Amygdala (tissue), 56 donors: ENCODE results near the gene CARD19.
"Not testable (repeated sequence)": the region's sequence is repeated elsewhere in the genome, so short reads cannot be mapped to it uniquely, and the experiment has no call there.

Source experiments
- DNase-seq, 56 donors: peaks; one replicate each; lab custom pipeline; 2025; lab: John Stamatoyannopoulos, UW

The CARD19 gene

GRCh38 chr9:93099551-93100275, 3.7 kb downstream of the CARD19 start:
- no peak for DNase-seq

- DNase-seq = no peak
Observed at GRCh38 chr9:93100276-93100636, 4.2 kb downstream of the CARD19 start.

GRCh38 chr9:93101086-93101485, 5.1 kb downstream of the CARD19 start:
- DNase-seq = not testable (repeated sequence)

GRCh38 chr9:93105620-93106019, 9.6 kb downstream of the CARD19 start:
- DNase-seq = no peak

- DNase-seq = no peak
Observed at GRCh38 chr9:93107151-93107824, 11.3 kb downstream of the CARD19 start.

- DNase-seq = no peak
Observed at GRCh38 chr9:93107825-93108161, 11.8 kb downstream of the CARD19 start.

- DNase-seq = no peak
Observed at GRCh38 chr9:93108291-93109041, 12.4 kb downstream of the CARD19 start.

GRCh38 chr9:93110311-93110855, 14.4 kb downstream of the CARD19 start:
- DNase-seq = no peak

GRCh38 chr9:93111001-93111370, 15.0 kb downstream of the CARD19 start:
- DNase-seq = no peak

- no peak for DNase-seq
Observed at GRCh38 chr9:93111371-93112115, 15.5 kb downstream of the CARD19 start.

- DNase-seq = no peak
Observed at GRCh38 chr9:93112116-93112863, 16.3 kb downstream of the CARD19 start.

GRCh38 chr9:93112864-93113389, 16.9 kb downstream of the CARD19 start:
- DNase-seq = no peak

GRCh38 chr9:93114169-93114983, 18.4 kb downstream of the CARD19 start:
- no peak for DNase-seq

GRCh38 chr9:93114984-93115335, 18.9 kb downstream of the CARD19 start:
- no peak for DNase-seq

GRCh38 chr9:93115486-93116071, 19.6 kb downstream of the CARD19 start:
- no peak for DNase-seq

GRCh38 chr9:93116072-93116961, 20.3 kb downstream of the CARD19 start:
- DNase-seq = peak in 18 of 56 donors; percentile 20 to 64 (median 36)

GRCh38 chr9:93117521-93117920, 21.5 kb downstream of the CARD19 start:
- DNase-seq = not testable (repeated sequence)
